A673 (cell line): ENCODE measurements around the gene SMOC1. TPM values are rescaled to one million over a fixed set of nuclear protein-coding genes. Genes with fewer than 3 reads are reported as not detected.

Source experiments
- BruUV-seq: library from RNA; stranded (reverse); fragments of 400-500 nt; replicated peaks from 2 replicates; lab custom pipeline; 2021; lab: Mats Ljungman, UMichigan
- CTCF ChIA-PET: fragments of 300-600 bp; sonication (Branson Sonifier 250); formaldehyde crosslinking; loops from one replicate; lab custom pipeline; 2022; ENCODE audit warnings: antibody characterized with exemption; lab: Charles Lee
- POLR2A ChIA-PET: fragments of 300-600 bp; sonication (Branson Sonifier 250); formaldehyde crosslinking; loops from one replicate; lab custom pipeline; 2022; ENCODE audit warnings: antibody characterized with exemption; ENCODE audit not compliant: low non-redundant PET; lab: Charles Lee
- DNase-seq: peaks from one replicate; pipeline ENCODE4 v3.0.0-alpha.2; 2015; ENCODE audit warnings: low spot score
- H3K27ac ChIP-seq: fragments of 200-600 bp; sonication (generic); 2 replicates; pipeline ENCODE4 v1.5.1; 2016; ENCODE audit warnings: mixed run types, low read depth, mild to moderate bottlenecking, mixed read lengths, antibody characterized with exemption, low read length; ENCODE audit not compliant: poor library complexity, severe bottlenecking
- H3K27me3 ChIP-seq: fragments of 200-600 bp; sonication (generic); replicated peaks from 2 replicates; pipeline ENCODE4 v1.6.1; 2017; ENCODE audit warnings: mixed run types, low read depth, mild to moderate bottlenecking, mixed read lengths, antibody characterized with exemption, low read length; ENCODE audit not compliant: insufficient read depth, poor library complexity
- H3K36me3 ChIP-seq: fragments of 200-600 bp; sonication (generic); 2 replicates; pipeline ENCODE4 v1.6.1; 2016; ENCODE audit warnings: mixed run types, mild to moderate bottlenecking, mixed read lengths, antibody characterized with exemption, low read length; ENCODE audit not compliant: insufficient read depth, poor library complexity, severe bottlenecking
- H3K4me1 ChIP-seq: fragments of 200-600 bp; sonication (generic); 2 replicates; pipeline ENCODE4 v1.6.1; 2017; ENCODE audit warnings: mixed run types, mild to moderate bottlenecking, mixed read lengths, antibody characterized with exemption, low read length; ENCODE audit not compliant: insufficient read depth, poor library complexity, severe bottlenecking
- H3K4me3 ChIP-seq: fragments of 200-600 bp; sonication (generic); 2 replicates; pipeline ENCODE4 v1.5.1; 2016; ENCODE audit warnings: low read depth, mixed run types, mild to moderate bottlenecking, mixed read lengths, low read length; ENCODE audit not compliant: poor library complexity, severe bottlenecking
- H3K9me3 ChIP-seq: fragments of 200-600 bp; sonication (generic); 2 replicates; pipeline ENCODE4 v1.6.1; 2016; ENCODE audit warnings: mixed run types, low read depth, mild to moderate bottlenecking, mixed read lengths, antibody characterized with exemption, low read length; ENCODE audit not compliant: poor library complexity, severe bottlenecking
- CTCF ChIP-seq: fragments of 300-800, 200-600 bp; sonication (generic); conservative IDR thresholded peaks from 2 replicates; pipeline ENCODE4 v1.5.1; 2017; ENCODE audit warnings: low read depth, mild to moderate bottlenecking, antibody characterized with exemption, low read length, moderate library complexity, mixed read lengths
- EZH2 ChIP-seq: fragments of 200-600 bp; sonication (generic); IDR thresholded peaks from 2 replicates; pipeline ENCODE4 v1.6.1; 2017; ENCODE audit warnings: borderline replicate concordance, low read depth, mild to moderate bottlenecking, mixed read lengths, antibody characterized with exemption, low read length; ENCODE audit not compliant: poor library complexity, severe bottlenecking
- intact Hi-C: fragments of 100-400 bp; cut with micrococcal nuclease; formaldehyde crosslinking; loops from one replicate; pipeline ENCODE4 v1.10.0; 2022; ENCODE audit not compliant: unreplicated experiment
- total RNA-seq: library from RNA; stranded (reverse); gene quantifications from 2 replicates; pipeline ENCODE4 v1.2.3, GENCODE V29; 2021

Gene SMOC1
- total RNA-seq, 1 experiment from 2014 or later, result not detected

- intact Hi-C loops, result no loop called here
- Histone ChIP-seq H3K36me3 (no peaks in the 10 kb centered on the region), H3K4me1 (no peaks in the 10 kb centered on the region), H3K4me3 (no peak overlapping the region), H3K27ac (no peak overlapping the region), H3K9me3 (no peaks in the 10 kb centered on the region), H3K27me3 (peaks cover 21% of the 10 kb centered on the region)
- POLR2A ChIA-PET, result no interaction called here
- BruUV-seq, result no TSS peak
- CTCF ChIA-PET, result no interaction called here
- DNase-seq, result no peak
- TF ChIP-seq CTCF (no peak), EZH2 (no peak)
Observed at GRCh38 chr14:70048313-70048654, 169.1 kb downstream of the SMOC1 start.

GRCh38 chr14:70049605-70050004 lies 170.4 kb downstream of the SMOC1 start:
- Histone ChIP-seq H3K27me3 (peaks cover 8% of the 10 kb centered on the region), H3K4me1 (no peaks in the 10 kb centered on the region), H3K27ac (no peak overlapping the region), H3K36me3 (no peaks in the 10 kb centered on the region), H3K4me3 (no peak overlapping the region), H3K9me3 (no peaks in the 10 kb centered on the region)
- ChIA-PET CTCF (no interaction called here), POLR2A (no interaction called here)
- TF ChIP-seq EZH2 (no peak), CTCF (no peak)
- intact Hi-C loops, result no loop called here
- no peak for DNase-seq
- no TSS peak for BruUV-seq

- ChIA-PET POLR2A (no interaction called here), CTCF (no interaction called here)
- intact Hi-C loops, result no loop called here
- H3K27me3 ChIP-seq, result peaks cover 8% of the 10 kb centered on the region
- H3K4me3 ChIP-seq, result no peak overlapping the region
- no peaks in the 10 kb centered on the region for H3K36me3 ChIP-seq
- H3K27ac ChIP-seq, result no peak overlapping the region
- no TSS peak for BruUV-seq
- H3K9me3 ChIP-seq, result no peaks in the 10 kb centered on the region
- H3K4me1 ChIP-seq, result no peaks in the 10 kb centered on the region
- no peak for DNase-seq
- TF ChIP-seq CTCF (no peak), EZH2 (no peak)
Observed at GRCh38 chr14:70050136-70050535, 170.9 kb downstream of the SMOC1 start.
